ENCODE data around the gene MAP3K10. TPM values are rescaled to one million over a fixed set of nuclear protein-coding genes. Genes with fewer than 3 reads are reported as not detected.
"Not testable (repeated sequence)": the region's sequence is repeated elsewhere in the genome, so short reads cannot be mapped to it uniquely, and the experiment has no call there.

Gene MAP3K10
- total and polyA plus RNA-seq, 2 of the 13 experiments (the other 11 are each of a cell fraction or from before 2014, with no cell fraction given): 3.4 to 5.0 TPM

DNA sequence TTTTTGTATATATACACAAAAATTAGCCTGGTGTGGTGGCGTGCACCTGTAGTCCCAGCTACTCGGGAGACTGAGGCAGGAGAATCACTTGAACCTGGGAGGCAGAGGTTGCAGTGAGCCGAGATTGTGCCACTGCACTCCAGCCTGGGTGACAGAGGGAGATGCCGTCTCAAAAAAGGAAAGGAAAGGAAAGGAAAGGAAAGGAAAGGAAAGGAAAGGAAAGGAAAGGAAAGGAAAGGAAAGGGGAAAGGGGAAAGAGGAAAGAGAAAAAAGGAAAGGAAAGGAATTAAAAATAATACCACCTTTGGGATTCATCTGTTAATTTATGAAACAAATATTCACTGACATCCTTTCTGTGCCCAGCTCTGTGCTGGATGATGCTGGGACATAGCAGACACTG is 27.8 kb downstream of the MAP3K10 start:
- in situ Hi-C loops (cut with HindIII; ENCODE audit: extremely low pct_ligation_motif_present, low pct_unique_long_range_greater_than_20kb); BruUV-seq (replicated peaks): not testable (repeated sequence)

DNA sequence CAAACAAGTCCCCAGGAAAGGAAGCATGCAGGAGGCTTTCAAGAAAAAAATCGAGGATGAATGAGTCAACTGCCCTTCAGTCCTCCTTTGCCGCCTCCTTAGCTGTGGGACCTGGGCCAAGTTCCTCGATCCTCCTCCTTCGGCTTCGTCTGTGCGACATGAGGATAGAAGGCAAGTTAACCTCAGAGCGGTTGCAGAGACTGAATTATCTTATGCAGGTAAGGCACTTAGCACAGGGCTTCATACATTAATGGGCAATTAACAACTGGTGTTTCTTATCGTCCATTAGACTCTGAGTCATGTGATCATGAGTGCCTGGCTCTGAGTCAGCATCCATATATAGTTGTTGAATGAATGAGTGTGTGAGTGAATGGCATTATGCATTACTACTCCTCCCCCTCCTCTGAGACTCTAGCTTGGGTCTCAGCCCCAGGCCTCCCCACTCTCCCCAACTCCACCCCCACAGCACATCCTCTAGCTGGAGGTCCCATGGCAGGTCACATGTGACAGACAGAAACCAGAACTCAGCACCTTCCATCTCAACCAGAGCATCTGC is 28.6 kb downstream of the MAP3K10 start:
- no peak overlapping the region for H3K4me3 ChIP-seq (replicated peaks in 1 of 3; ENCODE audit: insufficient read depth in 1 of 3, low read depth in 2 of 3, low read length in 3 of 3)
- no peak for FAIRE-seq
- H4K20me1 ChIP-seq (ENCODE audit: insufficient read depth, low read length): no peaks in the 10 kb centered on the region
- no peak overlapping the region for H3K27ac ChIP-seq (ENCODE audit: extremely low read length, insufficient read depth, low read length)
- no peak for DNase-seq (ENCODE audit: low spot score)
- ATAC-seq: no peak
- H3K36me3 ChIP-seq (replicated peaks in 1 of 2; ENCODE audit: control insufficient read depth in 1 of 2, insufficient read depth in 2 of 2, low read length in 2 of 2): no peaks in the 10 kb centered on the region
- BruUV-seq (replicated peaks): no TSS peak
- H3K9ac ChIP-seq (ENCODE audit: insufficient read depth, low read depth, low read length): no peak overlapping the region
- ChIA-PET CTCF (ENCODE audit: low intra/inter-chr PET ratio, low total read pairs) (no interaction called here), POLR2A (no interaction called here)
- H3K27me3 ChIP-seq (ENCODE audit: control insufficient read depth in 1 of 2, insufficient read depth in 2 of 2, low read length in 2 of 2): peaks cover 0 to 7% of the 10 kb centered on the region in 2 experiments; a peak in 1 of 5 replicates
- in situ Hi-C loops (cut with HindIII; ENCODE audit: extremely low pct_ligation_motif_present, low pct_unique_long_range_greater_than_20kb) (loop anchor here (5.0 kb wide), 1 partner anchor 82 kb away; no protein-coding TSS in a partner anchor), intact Hi-C loops (cut with micrococcal nuclease; ENCODE audit: unreplicated experiment) (no loop called here)
- H3K9me3 ChIP-seq (ENCODE audit: low read length): no peaks in the 10 kb centered on the region
- H3K4me1 ChIP-seq (ENCODE audit: insufficient read depth, low read length): peaks cover 5% of the 10 kb centered on the region
- no peaks in the 10 kb centered on the region for H3K79me2 ChIP-seq (ENCODE audit: insufficient read depth, low read length)
- 43% methylated on average over 8 of the region's 8 CpGs for WGBS (ENCODE audit: low lambda C conversion rate)
- no peak overlapping the region for H3K4me2 ChIP-seq (ENCODE audit: low read depth, low read length)
- H2AFZ ChIP-seq (ENCODE audit: low read length): no peak overlapping the region
- peak; percentile 21; the same call in 1 of the 2 replicates for TF ChIP-seq FOSL2 (CRISPR knock-in tag; IDR thresholded peaks at IDR 0.05)
- TF ChIP-seq NFKB2 (CRISPR knock-in tag; IDR thresholded peaks at IDR 0.05; ENCODE audit: borderline replicate concordance): no peak

More for the DNA sequence above, 27.8 kb downstream of the MAP3K10 start:
- H3K36me3 ChIP-seq (replicated peaks in 1 of 2; ENCODE audit: control insufficient read depth in 1 of 2, insufficient read depth in 2 of 2, low read length in 2 of 2); H3K79me2 ChIP-seq (ENCODE audit: insufficient read depth, low read length); H3K4me1 ChIP-seq (ENCODE audit: insufficient read depth, low read length); POLR2A ChIA-PET; H2AFZ ChIP-seq (ENCODE audit: low read length); H3K27ac ChIP-seq (ENCODE audit: extremely low read length, insufficient read depth, low read length); DNase-seq (ENCODE audit: low spot score); H3K9me3 ChIP-seq (ENCODE audit: low read length); H3K4me3 ChIP-seq (replicated peaks in 1 of 3; ENCODE audit: insufficient read depth in 1 of 3, low read depth in 2 of 3, low read length in 3 of 3); H4K20me1 ChIP-seq (ENCODE audit: insufficient read depth, low read length); H3K9ac ChIP-seq (ENCODE audit: insufficient read depth, low read depth, low read length); H3K27me3 ChIP-seq (ENCODE audit: control insufficient read depth in 1 of 2, insufficient read depth in 2 of 2, low read length in 2 of 2); CTCF ChIA-PET (ENCODE audit: low intra/inter-chr PET ratio, low total read pairs); H3K4me2 ChIP-seq (ENCODE audit: low read depth, low read length); FAIRE-seq; ATAC-seq; intact Hi-C loops (cut with micrococcal nuclease; ENCODE audit: unreplicated experiment): not testable (repeated sequence)
- WGBS (ENCODE audit: low lambda C conversion rate): 9% methylated on average over 4 of the region's 4 CpGs

All from HepG2 (cell line).